GM12865 (cell line): ENCODE data around the gene RHBDF2.
A peak's percentile ranks its signal among the peaks of the same experiment; 100 is the strongest.
"Not testable (repeated sequence)": the region's sequence is repeated elsewhere in the genome, so short reads cannot be mapped to it uniquely, and the experiment has no call there.

ENCODE experiments used
- DNase-seq: peaks from one replicate; pipeline ENCODE4 v3.0.0; 2010; ENCODE audit warnings: low read depth
- H3K4me3 ChIP-seq: 2 replicates; pipeline ENCODE4 v1.5.1; 2011; ENCODE audit warnings: mild to moderate bottlenecking, low read depth, low read length, control low read depth
- TF ChIP-seq, protein P1 (sequence below): IDR thresholded peaks from 2 replicates; pipeline ENCODE4 v1.5.1; 2011; ENCODE audit warnings: low read length, control low read depth, low read depth, inconsistent platforms; ENCODE audit not compliant: insufficient read depth; ENCODE audit errors: missing control alignments

Gene RHBDF2

DNA sequence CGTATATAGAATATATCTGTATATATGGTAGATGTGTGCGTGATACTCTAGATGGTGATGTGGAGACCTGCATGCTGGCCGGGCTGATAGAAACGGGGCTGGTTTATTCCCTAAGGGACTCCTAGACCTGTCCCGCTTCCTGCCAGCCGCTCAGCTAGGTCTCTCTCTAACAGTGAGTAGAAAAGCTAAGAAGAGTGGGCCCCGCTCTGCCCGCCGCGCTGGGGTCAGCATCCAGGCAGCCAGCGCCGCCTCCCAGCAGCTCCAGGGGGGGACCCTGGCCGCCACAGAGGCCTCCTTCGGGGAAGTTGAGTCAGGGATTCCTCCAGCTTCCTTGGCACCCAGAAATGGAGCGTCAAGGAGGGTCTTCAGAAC lies 26.9 kb upstream of the RHBDF2 start:
- H3K4me3 ChIP-seq = peak overlapping the region; percentile 51
- TF ChIP-seq, protein P1, sequence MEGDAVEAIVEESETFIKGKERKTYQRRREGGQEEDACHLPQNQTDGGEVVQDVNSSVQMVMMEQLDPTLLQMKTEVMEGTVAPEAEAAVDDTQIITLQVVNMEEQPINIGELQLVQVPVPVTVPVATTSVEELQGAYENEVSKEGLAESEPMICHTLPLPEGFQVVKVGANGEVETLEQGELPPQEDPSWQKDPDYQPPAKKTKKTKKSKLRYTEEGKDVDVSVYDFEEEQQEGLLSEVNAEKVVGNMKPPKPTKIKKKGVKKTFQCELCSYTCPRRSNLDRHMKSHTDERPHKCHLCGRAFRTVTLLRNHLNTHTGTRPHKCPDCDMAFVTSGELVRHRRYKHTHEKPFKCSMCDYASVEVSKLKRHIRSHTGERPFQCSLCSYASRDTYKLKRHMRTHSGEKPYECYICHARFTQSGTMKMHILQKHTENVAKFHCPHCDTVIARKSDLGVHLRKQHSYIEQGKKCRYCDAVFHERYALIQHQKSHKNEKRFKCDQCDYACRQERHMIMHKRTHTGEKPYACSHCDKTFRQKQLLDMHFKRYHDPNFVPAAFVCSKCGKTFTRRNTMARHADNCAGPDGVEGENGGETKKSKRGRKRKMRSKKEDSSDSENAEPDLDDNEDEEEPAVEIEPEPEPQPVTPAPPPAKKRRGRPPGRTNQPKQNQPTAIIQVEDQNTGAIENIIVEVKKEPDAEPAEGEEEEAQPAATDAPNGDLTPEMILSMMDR = no peak
- peak; percentile 67 for DNase-seq

DNA sequence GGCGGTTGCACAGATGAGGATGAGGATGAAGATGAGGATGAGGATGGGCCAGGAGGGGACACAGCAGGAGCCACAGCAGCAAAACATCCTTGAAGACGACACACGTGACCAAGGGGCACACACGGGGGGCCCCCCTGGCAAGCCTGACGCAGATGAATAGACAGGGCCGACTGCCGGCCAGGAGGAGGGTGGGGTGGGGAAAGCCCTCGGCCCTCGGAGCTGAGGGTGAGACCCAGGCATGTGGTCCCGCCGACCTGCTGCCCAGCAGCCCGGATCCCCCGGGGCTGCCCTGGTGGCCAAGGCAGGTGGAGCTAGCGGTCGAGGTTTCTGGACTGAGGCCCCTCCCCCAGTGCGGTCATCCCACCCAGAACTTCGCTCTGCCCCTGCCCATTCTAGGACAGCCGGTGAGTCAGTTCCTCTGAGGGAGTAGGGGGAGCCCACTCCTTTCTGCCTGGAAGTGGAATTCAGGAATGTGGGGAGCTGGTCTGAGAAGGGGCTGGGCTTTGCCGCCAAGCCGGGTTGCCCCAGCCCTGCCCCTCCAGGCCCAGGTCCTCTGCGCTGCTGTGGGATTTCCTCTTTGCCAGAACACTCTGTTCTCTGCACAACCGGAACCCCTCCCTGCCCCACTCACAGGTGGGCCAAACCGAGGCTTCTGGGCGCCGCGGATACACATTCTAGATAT lies 26.3 kb upstream of the RHBDF2 start:
- TF ChIP-seq, protein P1 = peak; percentile 6
- peak overlapping the region; percentile 51 for H3K4me3 ChIP-seq
- DNase-seq = peak; percentile 63

DNA sequence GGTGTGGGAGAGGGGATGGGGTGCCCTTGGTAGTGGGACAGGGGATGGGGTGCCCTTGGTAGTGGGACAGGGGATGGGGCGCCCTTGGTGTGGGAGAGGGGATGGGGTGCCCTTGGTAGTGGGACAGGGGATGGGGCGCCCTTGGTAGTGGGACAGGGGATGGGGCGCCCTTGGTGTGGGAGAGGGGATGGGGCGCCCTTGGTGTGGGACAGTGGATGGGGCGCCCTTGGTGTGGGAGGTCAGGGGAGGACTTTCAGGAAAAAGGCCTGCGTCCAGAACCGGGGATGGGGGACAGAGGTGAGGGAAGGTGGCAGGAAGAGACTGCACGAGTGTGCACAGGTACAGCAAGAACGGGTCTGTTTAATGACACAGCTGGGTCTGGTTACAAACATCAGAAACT lies 25.8 kb upstream of the RHBDF2 start:
- not testable (repeated sequence) for H3K4me3 ChIP-seq, DNase-seq

DNA sequence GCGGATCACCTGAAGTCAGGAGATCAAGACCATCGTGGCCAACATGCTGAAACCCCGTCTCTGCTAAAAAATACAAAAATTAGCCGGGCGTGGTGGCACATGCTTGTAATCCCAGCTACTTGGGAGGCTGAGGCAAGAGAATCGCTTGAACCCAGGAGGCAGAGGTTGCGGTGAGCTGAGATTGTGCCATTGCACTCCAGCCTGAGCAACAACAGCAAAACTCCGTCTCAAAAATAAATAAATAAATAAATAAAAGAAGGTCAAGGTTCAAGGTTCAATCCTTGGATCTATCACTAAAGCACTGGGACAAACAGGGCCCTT lies 24.2 kb upstream of the RHBDF2 start:
- DNase-seq, H3K4me3 ChIP-seq: not testable (repeated sequence)

DNA sequence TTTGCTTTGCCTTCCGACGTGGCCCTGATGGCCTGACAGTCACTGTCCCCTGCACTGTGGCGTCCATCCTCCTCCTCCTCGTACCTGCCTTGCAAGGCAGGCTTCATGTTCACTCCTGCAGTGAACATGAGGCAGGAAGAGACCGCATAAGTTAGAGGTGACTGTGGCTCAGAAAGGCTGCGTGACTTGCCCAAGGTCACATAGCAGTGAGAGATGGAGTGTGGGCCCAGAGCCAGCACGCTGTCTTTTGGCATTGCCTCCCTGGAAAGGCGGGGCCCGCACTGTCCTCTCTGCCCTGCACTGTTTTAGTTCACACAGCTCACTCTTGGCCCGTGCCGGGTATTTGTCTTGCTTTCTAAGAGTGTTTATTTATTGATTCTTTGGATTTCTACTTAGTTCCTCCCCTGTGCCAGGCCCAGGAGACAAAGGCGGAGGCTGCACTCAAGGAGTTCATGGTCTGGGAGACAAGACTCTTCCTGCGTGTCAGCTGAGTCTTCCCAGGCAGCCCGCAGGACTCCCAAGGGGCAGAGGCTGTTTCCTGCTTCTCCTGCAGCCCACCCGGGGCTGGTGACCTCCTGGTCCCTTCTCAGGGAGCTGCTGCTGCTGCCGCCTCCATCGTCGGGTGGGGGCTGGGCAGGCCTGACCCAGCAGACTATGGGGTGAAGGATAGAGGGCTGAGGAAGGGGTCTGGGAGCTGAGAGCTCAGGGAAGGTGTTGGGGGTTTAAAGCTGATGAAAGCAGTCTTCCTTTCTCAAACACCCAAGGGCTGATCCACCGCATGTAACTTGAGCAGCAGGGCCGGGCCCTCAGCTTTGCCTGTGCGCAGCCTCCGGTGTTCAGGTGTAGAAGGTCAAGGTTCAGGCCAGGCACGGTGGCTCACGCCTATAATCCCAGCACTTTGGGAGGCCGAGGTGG lies 23.6 kb upstream of the RHBDF2 start:
- DNase-seq = no peak
- H3K4me3 ChIP-seq = no peak overlapping the region
- TF ChIP-seq, protein P1 = no peak

DNA sequence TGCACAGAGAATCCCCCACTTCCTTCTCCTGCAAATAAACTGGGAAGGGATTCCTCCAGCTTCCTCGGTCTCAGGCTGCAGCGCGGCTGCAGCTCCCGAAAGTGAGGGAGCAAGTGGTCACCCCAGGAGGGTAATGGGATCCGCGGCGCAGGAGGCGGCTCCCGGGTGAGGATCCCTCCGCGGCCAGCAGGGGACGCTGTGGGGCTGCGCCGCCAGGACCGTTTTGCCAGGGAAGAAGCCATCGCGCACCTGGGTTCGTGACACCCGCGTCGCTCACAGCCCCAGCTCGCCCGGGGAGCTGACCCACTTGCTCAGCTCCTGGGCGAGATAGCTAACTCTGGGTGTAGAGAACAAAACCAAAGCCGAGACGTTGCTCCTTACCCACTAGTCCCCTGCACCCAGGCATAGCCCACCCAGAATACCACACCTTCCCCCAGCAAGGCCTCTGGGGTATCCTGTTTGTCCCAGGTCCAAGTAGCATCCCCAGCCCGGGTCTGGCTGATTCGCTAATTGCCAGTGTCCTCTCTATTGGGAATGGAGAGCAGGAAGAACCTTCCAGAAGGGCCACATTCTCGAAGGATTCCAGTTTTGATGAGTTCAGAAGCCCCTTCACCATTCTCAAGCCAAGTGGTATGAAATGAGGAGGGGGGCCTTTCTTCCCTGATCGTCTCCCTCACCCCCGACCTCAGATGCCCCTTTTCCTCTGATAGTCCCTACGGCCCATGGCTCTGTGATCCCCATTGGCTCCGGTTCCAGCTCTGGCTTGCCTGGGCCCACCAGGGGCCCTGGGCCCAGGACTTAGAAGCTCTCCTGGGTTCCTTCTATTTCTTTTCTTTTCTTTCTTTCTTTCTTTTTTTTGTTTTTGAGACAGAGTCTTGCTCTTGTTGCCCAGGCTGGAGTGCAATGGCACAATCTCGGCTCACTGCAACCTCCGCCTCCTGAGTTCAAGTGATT lies 22.1 kb upstream of the RHBDF2 start:
- no peak overlapping the region for H3K4me3 ChIP-seq
- TF ChIP-seq, protein P1 = peak; percentile 100
- peak; percentile 80 for DNase-seq

DNA sequence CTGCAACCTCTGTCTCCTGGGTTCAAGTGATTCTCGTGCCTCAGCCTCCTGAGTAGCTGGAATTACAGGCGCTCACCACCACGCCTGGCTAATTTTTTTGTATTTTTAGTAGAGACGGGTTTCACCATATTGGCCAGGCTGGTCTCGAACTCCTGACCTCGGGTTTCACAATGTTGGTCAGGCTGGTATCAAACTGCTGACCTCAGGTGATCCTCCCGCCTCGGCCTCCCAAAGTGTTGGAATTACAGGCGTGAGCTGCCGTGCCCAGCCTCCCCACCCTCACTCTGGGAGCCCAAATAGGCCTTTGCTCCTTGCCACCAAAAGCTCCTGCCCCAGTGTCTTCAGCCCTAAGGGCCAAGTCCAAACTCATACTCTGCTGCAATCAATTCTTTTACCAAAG lies 20.5 kb upstream of the RHBDF2 start:
- not testable (repeated sequence) for H3K4me3 ChIP-seq, DNase-seq

DNA sequence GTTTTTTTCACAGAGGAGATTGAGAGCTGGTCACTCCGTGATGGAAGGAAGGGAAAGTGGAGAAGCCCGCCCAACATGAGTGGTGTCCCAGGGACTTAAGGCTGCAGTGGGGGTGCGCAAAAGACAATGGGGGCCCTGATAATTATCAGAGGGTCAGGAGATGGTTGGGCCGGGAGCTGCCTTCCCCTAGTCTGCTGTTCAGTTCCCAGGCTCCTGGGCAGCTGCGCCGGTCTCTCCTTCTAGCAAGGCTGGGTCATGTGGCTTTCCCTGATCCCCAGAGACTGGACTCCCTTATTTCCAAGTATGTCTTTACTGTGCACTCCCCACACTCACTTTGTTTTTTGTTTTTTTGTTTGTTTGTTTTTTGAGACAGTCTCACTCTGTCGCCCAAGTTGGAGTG lies 20.0 kb upstream of the RHBDF2 start:
- H3K4me3 ChIP-seq = no peak overlapping the region
- TF ChIP-seq, protein P1 = no peak
- no peak for DNase-seq
